C4-2B (cell line): ENCODE results near the gene KISS1R.

ENCODE experiments used
- H3K27ac ChIP-seq: fragments of 450-650 bp; 2 replicates; pipeline ENCODE4 v1.5.1; 2017
- CTCF ChIP-seq: fragments of 450-650 bp; conservative IDR thresholded peaks from 2 replicates; pipeline ENCODE4 v1.5.1; 2017; ENCODE audit warnings: mild to moderate bottlenecking
- ZFX ChIP-seq: fragments of 450-650 bp; IDR thresholded peaks from 2 replicates; pipeline ENCODE4 v1.6.1; 2017

The KISS1R gene

DNA sequence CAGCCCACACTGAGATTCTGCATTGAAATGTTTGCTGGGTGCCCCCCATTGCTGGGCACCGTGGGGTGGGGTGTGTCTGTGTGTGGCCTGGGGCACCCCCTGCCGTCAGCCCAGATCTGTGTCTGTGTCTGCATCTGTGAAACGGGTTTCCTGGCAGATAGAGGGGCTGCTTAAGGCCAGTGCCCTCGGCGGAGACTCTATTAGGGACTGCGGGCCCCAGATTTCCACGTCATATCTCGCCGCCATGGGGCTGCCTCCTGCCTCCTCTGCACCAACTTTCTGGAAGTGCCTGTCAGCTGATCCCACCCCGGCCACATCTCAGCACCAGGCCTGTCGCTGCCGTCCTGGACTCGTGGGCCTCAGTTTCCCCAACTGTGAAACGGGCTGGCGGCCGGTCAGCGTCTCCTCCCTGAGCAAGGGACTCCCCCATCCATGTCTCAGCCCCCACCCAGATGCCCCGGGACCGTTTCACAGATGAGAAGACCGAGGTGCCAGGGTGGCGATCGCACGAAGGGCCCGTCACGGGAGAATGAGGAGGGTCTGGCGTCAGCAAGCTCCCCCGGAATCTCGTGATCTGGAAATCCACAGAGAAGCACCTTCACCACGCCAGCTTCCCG lies 30.1 kb downstream of the KISS1R start:
- no peak overlapping the region for H3K27ac ChIP-seq
- TF ChIP-seq ZFX (no peak), CTCF (no peak)

DNA sequence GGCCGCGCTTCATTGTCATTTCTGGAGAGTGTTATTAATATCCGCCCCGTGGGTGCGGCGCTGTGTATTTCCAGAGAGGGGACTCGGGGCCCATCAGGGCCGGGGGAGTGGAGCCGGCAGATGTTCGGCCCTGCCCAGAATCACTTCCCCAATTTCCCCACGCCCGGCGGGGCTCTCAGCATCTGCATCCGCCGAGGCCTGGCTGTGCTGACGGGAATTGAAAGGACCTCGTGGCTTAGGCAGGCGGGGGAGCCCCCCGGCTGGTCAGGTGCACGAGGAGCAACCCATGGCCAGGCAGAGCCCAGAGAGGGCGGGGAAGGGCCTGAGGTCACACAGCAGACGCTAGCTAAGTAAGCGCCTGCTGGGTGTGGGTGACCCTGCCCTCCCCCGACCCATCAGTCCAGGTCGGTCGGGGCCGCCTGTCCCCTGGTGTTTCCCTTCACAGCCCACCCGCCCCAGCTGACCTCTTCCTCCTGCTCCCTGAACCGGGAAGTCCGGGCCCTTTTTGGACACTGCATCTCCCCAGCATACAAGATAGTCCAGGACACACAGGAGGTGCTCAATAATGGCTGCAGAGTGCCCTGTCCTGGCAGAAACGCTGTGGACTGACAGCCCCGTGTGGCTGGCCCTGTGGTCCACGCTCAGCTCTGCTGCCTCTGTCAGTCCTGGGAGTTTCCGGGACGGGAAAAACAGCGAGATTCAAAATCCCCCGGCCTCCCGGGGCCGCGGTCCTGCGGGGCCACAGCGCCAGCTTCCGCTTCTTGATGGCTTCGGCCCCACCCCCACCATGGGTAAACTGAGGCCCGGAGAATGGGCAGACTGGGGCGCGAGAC lies 30.8 kb downstream of the KISS1R start:
- H3K27ac ChIP-seq, result no peak overlapping the region
- TF ChIP-seq ZFX (no peak), CTCF (no peak)

- no peak for TF ChIP-seq CTCF
- no peak for TF ChIP-seq ZFX
- no peak overlapping the region for H3K27ac ChIP-seq
Measured at GRCh38 chr19:948842-949496, 31.8 kb downstream of the KISS1R start.

DNA sequence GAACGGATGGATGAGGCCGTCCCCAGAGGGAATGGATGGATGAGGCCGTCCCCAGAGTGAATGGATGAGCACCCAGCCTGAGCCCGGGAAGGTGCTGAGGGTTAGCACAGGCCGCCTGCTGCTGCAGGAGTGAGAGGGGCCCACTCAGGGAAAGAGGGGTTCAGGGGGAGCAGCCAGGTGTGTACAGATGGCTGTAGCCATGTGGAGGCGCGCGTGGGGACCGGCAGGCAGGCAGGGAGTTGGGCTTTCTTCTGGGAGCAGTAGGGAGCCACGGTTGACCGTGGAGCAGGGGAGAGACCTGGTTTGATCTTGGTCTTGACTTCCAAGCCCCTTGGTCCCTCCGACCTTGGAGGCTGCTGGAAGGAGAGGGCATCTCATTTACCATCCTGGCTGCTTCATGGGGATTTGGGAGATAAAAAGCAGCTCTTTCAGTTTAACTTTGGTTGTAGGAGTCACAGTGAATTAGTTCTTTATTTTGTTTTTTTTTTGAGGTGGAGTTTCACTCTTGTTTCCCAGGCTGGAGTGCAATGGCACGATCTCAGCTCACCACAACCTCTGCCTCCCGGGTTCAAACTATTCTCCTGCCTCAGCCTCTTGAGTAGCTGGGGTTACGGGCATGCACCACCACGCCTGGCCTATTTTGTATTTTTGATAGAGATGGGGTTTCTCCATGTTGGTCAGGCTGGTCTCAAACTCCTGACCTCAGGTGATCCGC lies 33.4 kb downstream of the KISS1R start:
- TF ChIP-seq ZFX (no peak), CTCF (no peak)
- H3K27ac ChIP-seq, result no peak overlapping the region

DNA sequence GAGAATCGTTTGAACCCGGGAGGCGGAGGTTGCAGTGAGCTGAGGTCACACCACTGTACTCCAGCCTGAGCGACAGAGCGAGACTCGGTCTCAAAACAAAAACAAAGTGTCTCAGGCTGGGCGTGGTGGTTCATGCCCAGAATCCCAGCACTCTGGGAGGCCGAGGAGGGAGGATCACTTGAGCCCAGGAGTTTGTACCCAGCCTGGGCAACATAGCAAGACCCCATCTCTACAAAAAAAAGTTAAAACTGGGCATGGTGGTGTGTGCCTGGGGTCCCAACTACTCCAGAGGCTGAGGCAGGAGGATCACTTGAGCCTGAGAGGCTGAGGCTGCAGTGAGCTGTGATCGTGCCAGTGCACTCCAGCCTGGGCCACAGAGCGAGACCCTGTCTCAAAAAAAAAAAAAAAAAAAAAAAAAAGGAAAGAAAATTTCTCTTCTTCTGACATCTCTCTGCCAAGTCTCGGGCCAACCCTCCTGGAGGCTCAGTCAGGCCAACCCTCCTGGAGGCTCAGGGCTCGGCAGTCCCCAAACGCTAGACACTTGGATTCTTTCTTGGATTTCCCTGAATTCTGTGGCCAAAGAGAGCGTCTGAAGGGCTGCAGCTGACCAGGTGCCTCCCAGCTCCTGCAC lies 35.0 kb downstream of the KISS1R start:
- TF ChIP-seq CTCF (no peak), ZFX (no peak)
- peak overlapping the region; percentile 83 for H3K27ac ChIP-seq

DNA sequence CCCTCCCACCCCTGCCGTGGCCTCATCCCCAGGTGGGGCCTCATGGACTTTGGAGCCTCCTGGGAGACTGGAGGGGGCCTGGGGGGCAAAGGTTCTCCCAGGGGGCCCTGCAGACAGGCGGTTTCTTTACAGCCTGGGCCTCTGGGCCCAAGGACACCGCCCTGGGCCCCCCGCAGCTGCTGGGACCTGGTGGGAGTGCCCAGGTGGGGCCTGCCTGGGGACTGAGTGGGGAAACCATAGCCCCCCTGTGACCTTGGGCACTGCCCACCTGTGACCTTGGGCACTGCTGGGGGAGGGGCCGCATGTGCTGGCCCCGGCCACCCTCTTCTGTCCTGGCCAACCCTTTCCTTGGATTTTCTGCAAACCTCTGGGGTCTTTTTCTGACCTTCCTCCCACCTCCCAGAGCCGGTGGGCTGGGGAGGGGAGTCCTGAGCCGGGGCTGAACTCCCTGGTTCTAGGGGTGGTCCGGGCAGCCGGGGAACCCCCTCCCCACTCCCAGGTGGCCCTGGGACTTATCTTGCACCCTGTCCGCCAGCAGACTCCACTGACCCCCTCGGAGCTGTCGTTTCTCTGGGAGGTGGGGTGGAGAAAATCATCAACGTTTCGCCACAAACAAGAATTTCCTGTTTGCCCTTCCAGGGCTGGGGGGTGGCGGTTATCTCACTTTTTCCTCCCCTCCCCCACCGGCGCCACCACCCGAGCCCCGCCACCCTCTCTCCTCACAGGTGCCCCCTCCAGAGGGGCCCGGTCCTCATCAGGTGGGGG lies 35.7 kb downstream of the KISS1R start:
- peak overlapping the region; percentile 83 for H3K27ac ChIP-seq
- no peak for TF ChIP-seq ZFX
- no peak for TF ChIP-seq CTCF
